Measurements from ENCODE around the gene PPP1R15A.

DNA sequence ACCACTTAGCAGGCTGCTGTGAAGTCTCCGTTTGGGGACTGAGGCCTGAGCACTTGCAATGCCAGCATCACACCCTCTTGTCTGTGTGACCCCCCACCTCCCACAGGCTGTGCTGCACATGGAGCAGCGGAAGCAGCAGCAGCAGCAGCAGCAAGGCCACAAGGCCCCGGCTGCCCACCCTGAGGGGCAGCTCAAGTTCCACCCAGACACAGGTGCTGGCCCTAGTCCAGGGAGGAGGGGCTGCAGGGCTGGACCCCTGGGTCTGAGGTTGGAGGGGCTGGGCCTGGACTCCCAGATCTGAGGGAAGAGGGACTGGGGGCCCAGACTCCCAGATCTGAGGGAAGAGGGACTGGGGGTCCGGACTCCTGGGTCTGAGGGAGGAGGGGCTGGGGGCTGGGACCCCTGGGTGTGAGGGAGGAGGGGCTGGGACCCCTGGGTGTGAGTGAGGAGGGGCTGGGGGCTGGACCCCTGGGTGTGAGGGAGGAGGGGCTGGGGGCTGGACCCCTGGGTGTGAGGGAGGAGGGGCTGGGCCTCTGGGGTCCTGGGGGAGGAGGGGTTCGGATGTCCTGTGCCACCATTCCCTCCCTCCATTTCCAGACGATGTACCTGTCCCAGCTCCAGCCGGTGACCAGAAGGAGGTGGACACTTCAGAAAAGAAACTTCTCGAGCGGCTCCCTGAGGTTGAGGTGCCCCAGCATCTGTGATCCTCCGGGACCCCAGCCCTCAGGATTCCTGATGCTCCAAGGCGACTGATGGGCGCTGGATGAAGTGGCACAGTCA lies 49.7 kb downstream of the PPP1R15A start:
- TF ChIP-seq, protein P1, sequence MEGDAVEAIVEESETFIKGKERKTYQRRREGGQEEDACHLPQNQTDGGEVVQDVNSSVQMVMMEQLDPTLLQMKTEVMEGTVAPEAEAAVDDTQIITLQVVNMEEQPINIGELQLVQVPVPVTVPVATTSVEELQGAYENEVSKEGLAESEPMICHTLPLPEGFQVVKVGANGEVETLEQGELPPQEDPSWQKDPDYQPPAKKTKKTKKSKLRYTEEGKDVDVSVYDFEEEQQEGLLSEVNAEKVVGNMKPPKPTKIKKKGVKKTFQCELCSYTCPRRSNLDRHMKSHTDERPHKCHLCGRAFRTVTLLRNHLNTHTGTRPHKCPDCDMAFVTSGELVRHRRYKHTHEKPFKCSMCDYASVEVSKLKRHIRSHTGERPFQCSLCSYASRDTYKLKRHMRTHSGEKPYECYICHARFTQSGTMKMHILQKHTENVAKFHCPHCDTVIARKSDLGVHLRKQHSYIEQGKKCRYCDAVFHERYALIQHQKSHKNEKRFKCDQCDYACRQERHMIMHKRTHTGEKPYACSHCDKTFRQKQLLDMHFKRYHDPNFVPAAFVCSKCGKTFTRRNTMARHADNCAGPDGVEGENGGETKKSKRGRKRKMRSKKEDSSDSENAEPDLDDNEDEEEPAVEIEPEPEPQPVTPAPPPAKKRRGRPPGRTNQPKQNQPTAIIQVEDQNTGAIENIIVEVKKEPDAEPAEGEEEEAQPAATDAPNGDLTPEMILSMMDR (IDR thresholded peaks at IDR 0.05) = no peak
- no peak for TF ChIP-seq POLR2AphosphoS5 (IDR thresholded peaks at IDR 0.05)
- no peak for TF ChIP-seq POLR2A (IDR thresholded peaks at IDR 0.05; ENCODE audit: low read depth)

Measured in esophagus muscularis mucosa (tissue), 3 donors.